CD4-positive, alpha-beta T cell treated with Interleukin-17A for 4 hours (primary cell): ENCODE measurements around the gene HS6ST2.
"Not testable (repeated sequence)": the region's sequence is repeated elsewhere in the genome, so short reads cannot be mapped to it uniquely, and the experiment has no call there.

Source experiments
- DNase-seq: peaks from one replicate; pipeline ENCODE4 v3.0.0-alpha.2; 2020; ENCODE audit warnings: mixed read lengths

Gene HS6ST2

DNA sequence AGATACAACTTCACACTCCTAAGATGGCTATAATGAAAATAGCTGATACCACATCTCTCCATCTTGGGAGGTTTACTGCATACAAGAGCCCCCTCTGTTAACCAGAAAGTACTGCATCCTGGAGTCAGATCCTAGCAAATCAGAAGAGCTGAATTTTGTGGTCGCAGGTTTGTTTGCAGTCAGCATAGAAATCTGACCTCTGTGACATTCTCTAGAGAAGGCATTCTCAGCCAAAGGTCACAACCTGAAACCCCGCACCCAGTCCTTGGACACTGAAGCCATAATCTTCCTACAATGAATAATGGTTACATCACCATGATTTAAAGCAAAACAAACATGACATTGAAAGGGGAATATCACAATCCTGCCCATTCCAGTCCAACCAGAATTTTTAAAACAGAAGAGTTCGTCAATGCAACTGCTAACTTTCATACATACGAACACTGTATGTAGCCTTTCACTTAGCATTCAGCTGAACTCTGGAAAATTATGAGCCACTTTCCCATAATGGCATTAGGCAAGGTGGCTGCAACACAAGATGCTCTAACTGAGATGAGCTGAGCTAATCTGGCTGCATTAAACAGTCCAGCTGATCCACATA, 17.6 kb downstream of the HS6ST2 start:
- DNase-seq: no peak

DNA sequence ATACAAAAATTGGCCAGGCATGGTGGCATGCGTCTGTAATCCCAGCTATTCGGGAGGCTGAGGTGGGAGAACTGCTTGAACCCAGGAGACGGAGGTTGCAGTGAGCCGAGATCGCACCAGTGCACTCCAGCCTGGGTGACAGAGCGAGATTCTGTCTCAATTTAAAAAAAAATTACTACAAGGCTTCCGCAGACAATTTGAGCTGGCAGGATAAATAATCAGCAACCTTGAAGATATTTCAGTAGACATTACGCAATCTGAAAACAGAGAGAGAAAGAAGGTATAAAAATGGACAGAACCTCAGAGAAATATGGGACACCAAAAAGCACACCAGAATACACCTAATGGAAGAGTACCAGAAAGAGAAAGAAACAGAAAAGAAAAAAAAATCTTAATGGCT, 25.3 kb downstream of the HS6ST2 start:
- no peak for DNase-seq

DNA sequence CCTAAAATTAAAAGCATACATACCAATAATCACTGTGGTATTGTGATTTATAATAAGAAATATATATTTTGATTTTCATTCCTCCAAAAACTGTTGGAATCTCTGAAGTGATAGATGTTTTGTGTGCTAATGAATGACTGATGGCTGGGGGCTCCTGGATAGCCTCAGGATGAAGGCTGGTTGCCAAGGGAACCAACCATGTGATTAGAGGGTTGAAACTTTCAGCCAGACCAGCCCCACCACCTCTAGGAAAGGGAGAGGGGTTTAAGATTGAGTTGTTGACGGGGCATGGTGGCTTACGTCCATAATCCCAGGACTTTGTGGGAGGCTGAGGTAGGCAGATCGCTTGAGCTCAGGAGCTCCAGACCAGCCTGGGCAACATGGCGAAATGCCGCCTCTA, 34.0 kb downstream of the HS6ST2 start:
- no peak for DNase-seq

DNA sequence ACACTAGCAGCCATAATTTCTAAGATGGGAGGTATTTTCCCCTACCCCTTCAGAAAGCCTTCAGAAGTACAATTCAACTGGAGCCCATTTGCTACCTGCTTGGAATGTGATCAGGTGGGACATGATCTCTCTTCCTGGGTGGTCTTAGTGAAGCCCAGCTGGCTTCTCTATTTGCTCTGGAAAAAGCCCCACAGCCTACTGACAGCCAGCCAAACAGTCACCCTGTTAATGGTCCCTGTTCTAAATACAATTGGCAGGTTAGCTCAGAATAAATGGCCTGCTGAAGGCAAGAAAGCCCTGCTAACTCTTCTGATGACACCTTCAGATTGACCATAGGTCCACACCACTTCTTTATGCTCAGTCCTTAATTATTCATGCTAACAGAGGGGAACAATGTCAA, 39.9 kb downstream of the HS6ST2 start:
- no peak for DNase-seq

DNA sequence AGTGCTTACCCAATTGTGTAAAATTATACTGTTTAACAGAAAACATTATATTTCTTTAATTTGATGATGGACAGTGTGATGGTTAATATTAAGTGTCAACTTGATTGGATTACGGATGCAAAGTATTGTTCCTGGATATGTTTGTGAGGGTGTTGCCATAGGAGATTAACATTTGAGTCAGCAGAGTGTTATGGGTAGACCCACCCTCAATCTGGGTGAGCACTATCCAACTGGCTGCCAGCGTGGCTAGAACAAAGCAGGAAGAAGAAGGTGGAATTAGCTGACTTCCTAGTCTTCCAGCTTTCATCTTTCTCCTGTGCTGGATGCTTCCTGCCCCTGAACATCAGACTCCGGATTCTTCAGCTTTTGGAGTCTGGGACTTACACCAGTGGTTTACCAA, 42.1 kb downstream of the HS6ST2 start:
- no peak for DNase-seq

DNA sequence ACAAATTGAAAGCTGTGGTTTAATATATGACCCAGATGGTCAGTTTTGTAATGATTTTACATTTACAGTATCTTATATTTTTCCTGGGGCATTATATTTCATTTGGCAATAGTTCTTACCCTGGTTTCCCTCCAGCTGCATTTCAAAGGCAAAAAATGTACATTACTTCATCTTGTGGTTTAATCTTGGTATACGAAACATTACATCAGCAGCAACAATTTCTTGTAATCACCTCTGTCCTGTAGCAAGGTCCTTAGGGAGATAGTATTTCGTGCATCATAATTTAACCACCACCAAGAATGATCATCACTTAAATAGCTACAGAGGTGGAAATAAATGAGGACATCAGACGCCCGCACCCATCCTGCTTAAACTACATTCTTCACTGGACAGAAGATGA, 48.8 kb downstream of the HS6ST2 start:
- no peak for DNase-seq

DNA sequence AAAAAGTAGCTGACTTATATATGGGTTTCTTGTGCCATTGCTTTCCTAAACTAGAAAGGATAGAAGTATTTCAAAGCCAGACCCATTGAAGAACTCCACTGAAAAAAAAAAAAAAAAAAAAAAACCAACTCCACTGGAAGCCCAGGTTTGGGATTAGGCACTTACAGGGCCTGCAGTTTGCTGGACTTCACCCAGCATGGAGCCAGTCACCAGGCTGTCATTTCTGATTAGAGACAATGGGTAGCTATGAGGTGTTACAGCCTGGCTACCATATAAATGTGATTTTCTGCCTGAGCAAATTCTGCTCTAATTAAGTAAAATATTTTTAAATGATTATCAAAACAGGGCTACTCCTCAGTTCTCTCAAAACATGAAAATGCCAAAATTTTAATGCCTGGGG, 49.5 kb downstream of the HS6ST2 start:
- DNase-seq: no peak

DNA sequence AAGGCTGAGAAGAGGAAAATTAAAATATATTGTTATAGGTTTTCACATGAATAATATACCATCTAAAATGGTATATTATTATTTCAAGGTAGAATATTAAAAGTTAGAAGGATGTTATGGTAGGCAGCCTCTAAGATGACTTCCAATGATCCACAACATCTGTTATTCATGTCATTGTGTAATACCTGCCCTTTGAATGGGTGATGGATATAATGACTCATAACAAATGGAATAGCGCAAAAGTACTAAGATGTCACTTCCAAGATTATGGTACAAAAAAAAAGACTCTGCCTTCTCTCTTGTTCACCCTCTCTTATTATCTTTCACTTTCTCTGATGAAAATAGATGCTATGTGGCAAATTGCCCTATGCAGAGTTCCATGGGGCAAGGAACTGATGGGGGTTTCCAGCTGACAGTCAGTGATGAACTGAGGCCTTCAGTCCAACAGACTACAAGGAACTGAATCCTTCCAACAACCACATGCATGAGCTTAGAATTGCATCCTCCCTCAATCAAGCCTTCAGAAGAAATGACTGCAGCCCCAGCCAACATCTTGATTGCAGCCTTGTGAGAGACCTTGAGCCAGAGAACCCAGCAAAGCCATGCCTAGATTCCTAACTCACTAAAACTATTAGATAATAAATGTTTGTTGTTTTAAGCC, 57.7 kb downstream of the HS6ST2 start:
- DNase-seq: no peak

DNA sequence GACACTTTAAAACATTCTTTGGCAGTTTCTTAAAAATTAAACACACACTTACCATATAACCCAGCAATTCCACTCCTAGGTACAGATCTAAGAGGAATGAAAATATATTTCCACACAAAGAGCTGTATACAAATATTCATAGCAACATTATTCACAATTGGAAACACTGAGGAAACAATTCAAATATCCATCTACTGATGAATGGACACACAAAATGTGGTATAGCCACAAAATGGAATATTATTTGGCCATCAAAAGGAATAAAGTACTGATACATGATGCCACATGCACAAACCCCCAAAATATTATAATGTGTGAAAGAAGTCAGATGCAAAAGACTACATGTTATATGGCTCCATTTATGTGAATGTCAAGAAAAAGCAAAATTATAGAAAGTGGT, 70.9 kb downstream of the HS6ST2 start:
- DNase-seq: no peak

DNA sequence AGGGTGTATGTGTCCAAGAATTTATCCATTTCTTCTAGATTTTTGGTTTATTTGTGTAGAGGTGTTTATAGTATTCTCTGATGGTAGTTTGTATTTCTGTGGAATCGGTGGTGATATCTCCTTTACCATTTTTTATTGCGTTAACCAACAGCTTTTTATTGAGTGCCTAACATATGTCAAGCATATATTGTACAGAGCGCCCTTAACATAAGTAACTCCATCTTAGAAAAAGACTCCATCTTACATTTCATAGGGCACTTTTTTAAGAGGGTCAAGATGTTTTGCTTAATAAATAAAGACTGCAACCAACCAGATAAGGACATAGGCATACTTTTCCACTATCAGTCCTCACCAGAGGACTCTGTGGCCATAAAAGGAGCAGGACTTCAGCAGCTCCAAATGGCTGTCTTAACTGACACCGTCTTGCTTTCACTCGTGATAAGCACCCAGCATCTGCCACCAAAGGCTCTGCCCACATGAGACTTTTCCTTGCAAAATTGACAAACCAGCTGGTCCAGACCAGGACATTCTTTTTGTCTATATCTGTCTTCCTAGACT, 75.0 kb downstream of the HS6ST2 start:
- DNase-seq: no peak

DNA sequence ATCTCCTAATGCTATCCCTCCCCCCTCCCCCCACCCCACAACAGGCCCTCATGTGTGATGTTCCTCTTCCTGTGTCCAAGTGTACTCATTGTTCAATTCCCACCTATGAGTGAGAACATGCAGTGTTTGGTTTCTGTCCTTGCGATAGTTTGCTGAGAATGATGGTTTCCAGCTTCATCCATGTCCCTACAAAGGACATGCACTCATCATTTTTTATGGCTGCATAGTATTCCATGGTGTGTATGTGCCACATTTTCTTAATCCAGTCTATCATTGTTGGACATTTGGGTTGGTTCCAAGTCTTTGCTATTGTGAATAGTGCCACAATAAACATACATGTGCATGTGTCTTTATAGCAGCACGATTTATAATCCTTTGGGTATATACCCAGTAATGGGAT, 77.7 kb downstream of the HS6ST2 start:
- DNase-seq: not testable (repeated sequence)

DNA sequence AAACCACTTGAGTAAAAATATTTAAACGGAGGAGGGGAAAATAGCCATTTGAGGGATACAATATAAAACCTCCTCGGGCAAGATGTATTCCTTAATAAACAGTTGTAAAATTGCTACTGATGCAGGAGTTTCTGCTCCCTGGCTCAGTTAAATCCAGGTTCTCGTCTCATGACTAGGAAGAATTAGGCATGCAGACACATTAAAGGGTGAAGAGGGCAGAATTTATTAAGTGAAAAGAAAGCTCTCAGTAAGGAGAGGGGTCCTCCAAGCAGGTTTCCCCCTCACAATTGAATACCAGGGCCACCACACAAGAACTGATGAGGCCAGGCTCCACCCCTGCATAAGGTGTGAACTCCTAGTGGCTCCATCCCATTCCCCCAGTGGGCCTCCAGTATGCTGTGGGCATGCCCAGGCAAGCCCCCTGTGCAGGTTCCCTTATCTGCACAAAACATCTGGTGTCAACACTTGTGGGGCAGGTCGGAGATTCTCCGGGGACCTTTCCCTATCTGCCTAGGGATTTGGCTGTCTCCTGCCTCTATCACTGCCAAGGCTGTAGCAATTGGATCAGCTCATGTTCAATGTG, 80.4 kb downstream of the HS6ST2 start:
- no peak for DNase-seq

DNA sequence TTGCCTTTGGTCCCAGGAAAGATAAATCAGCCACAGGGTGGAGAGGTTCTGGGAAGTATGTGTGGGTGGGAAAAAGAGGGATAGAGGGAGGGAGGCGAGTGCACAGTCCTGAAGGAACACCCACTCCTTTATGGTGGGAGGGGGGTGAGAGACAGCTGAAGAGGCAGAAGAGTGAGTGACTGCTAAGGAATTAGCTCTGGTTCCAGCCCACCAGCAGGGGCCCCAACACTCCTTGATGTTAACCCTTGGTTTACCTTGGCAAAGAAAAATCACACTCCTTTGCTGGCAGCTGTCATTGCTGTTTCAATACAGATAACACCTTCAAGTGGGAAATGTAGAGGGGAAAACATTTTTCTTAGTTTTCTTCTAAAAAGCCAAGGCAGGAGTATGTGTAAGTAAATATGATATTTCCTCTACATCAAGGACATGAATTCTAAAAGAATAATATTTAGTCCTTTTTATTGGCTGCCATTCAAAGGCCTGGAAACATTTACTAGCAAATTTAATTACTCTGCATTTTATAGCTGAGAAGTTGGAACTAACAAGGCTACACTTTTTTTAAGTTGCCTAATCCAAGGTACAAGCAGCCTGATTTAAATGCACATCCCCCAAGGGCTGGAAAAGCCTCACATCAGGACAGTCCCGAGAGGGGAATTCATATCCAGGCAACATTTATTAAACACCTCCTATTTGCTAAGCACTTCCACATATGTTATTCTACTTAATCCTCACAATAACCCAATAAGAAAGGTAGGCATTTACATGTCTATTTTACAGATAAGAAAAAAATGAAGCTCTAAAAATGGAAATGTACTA, 81.7 kb downstream of the HS6ST2 start:
- no peak for DNase-seq

DNA sequence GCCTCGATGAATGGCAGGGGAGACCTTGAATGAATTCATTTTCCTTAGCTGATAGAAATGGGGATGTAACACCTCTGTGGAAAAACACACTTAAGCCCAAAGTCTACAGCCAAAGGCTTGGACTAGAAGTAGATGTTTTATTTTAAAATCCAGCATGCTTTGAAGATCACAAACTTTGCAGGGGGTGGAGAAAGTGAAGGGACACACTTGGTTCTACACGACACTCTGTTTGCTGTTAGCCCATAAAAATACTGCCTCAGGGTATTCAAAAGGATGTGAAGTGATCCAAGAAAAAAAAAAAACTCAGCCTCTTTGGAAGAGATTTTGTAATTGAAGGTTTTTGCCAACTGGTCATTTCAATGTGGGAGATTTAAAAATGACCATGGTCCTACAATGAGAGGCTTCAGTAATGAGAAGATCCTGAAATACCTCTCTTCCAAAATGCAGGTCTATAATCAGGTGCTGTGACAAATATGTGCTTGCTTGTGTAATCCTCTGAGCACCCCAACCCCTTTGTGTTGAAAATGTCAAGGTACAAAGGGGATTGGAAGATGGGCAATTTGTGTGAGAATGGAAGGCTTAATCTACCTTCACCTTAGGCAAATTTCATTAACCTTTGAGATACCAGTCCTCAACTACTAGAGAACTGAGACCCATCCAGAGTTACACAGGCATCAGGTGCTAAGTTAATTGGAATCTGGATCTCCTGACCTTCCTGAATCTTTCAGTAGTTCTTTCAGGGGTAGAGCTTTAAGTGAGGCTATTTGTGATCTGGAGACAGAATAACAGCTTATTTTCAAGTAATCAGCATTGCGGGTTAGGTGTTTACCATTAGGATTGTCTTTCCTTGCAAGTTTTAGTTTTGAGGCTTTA, 82.5 kb downstream of the HS6ST2 start:
- DNase-seq: no peak

DNA sequence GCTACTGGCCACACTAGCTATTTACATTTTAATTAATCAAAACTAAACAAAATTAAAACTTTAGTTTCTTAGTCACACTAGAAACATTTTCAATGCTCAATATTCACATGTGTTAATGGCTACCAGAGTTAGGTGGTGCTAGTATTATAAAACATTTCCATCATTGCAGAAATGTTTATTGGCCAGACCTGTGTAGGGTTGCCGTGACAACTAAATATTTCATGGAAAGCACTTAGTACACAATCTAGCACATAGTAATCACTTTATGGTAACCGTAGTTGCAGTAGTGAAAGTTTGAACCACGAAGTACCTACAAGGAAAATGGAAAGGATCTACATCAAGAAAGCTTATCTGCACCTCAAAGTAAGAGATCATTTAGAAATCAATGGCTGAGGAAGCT, 95.9 kb downstream of the HS6ST2 start:
- no peak for DNase-seq

DNA sequence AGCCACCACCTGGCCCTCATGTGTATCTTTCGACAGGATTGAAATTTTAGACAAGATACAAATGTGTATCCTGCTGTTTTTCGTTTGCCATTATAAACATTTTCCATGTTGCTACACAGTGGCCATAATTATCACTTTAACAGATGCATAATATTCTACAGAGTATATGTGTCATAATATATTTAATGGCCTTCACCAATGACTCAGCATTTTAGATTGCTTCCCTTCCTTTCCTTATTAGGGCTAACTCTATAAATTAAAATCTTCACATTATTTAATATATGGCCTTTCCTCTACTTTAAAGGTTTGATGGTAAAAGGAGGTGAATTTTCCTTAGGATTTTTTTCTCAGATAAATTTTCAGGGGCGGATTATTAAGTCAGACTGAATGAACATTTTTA, 97.4 kb downstream of the HS6ST2 start:
- no peak for DNase-seq

DNA sequence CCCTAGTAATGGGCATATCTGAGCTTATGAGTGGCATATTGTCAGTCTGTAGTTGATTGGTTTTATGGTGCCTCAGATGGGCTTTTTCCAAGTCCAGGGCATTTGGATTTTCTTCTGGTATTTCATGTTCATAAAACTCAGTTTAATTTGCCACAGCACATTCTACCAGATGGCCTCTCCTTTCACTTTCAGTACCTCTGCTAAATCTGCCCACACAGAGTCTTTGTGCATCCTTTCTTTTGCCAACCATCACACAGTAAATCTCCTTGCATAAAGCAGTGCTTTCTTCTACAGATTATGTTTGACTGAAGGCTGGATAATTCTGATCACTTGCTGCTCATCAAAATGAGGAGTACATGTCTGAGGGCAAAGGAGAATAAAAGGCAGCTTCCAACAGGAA, 98.2 kb downstream of the HS6ST2 start:
- no peak for DNase-seq

DNA sequence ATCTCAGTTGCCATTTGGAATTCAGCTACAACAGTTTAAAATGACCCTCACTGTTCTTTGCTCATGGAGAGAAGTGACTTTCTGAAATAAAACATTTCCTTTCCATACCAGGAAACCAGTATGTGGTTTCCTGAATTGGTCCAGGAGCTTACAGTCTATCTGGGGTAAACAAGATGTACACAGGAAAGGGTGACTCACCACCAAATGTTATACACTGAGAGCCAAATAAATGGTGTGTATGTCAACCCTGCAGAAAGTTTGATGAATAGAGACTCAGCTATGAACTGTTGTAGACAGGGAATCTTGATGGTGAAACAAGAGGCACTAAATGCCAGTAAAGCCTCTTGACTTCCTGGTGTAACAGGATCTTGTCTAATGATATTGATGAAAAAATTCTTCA, 100.4 kb downstream of the HS6ST2 start:
- DNase-seq: no peak

DNA sequence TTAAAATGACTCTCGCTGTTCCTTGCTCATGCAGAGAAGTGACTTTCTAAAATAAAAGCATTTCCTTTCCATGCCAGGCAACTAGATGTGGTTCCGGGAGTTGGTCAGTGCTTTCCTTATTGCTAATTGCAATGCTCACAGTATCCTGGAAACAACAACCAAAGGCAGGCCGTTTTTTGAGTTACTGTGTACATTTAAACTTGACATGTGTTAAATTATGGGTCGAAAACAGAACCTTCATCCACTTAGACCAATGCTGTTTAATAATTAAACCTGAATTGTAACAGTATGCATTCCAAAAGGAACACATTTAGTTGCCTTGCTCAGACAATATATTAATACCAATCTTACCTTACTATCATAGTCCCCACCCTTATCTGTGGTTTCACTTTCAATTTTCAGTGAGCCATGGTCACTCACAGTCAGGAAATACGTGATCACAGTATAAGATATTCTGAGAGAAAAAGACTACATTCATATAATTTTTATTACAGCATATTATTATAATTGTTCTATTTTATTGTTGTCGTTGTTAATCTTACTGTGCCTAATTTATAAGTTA, 102.6 kb downstream of the HS6ST2 start:
- no peak for DNase-seq

DNA sequence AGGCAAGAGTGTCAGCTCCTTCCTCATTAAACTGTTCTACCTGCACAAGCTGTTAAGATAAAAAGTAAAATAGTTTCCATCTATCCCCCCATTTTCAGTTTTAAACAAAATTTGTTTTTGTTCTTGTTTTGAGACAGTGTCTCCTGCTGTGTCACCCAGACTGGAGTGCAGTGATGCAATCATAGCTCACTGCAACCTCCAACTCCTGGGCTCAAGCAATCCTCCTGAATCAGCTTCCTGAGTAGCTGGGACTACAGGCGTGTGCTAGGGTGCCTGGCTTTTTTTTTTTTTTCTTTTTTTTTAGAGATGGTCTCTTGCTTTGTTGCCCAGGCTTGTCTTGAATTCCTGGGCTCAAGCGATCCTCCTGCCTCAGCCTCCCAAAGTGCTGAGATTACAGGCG, 105.4 kb downstream of the HS6ST2 start:
- no peak for DNase-seq

DNA sequence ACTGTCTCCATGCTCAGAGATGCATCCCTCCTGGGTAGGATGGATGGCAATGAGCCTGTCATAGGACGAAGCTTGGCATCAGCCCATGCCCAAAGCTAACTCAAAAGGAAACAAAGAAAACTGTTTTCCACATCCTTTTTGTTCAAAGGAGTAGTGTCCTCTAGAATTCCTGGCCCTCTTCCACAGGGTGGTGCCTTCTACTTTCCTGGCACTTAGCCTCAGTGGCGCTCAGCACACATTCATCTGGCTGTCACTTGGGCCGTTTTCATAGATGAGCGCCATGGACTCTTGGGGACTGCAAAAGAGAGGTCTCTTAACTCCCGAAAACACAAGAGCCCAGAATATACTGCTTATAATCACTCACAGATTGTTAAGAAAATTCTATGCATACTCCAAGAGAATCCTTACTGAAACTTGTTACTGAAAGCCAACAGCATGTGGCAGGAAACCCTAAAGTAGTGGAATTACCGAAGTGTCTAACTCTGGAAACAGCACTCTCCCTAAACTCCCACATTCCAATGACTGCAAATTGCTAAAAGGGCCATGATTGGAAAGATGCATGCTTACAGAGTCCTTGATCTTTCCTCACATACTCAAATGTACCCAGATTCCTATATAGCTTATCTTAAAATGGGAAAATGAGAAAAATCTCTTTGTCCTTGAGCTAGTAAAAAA, 110.0 kb downstream of the HS6ST2 start:
- DNase-seq: no peak

DNA sequence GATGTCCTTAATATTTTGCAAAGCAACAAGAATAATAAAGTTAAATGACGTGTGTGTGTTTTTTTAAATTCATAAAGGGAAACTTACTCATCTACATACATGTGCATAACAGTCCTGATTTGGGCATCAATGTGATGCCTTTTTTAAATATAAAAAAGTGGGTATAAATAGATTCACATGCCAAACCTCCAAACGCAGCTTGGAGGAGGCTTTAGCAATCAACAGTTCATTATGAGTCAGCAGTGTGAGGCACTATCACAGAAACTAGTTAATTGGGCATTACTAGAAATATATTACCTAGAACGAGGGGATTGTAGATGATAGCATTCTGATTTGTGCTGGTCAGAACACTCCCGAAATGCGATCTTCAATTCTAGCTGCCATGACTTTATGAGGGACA, 115.1 kb downstream of the HS6ST2 start:
- no peak for DNase-seq
